HepG2 (cell line): ENCODE measurements around the gene OGFR. TPM values are rescaled to one million over a fixed set of nuclear protein-coding genes. Genes with fewer than 3 reads are reported as not detected.

Experiments used
- ATF3 ChIP-seq: sonication (generic); formaldehyde crosslinking; IDR thresholded peaks from 2 replicates; pipeline ENCODE4 v1.4.0; 2020; ENCODE audit warnings: missing genetic modification reagents
- FUBP1 ChIP-seq: sonication (generic); formaldehyde crosslinking; IDR thresholded peaks from 2 replicates; pipeline ENCODE4 v1.5.1; 2020; ENCODE audit warnings: missing genetic modification reagents, mild to moderate bottlenecking, borderline replicate concordance
- NFIC ChIP-seq: IDR thresholded peaks from 2 replicates; pipeline ENCODE4 v1.6.1; 2012; ENCODE audit warnings: mild to moderate bottlenecking, low read length, inconsistent platforms
- NFYB ChIP-seq: sonication (generic); formaldehyde crosslinking; IDR thresholded peaks from 2 replicates; pipeline ENCODE4 v1.4.0; 2020; ENCODE audit warnings: missing genetic modification reagents
- PCBP2 ChIP-seq: fragments of 200-400 bp; formaldehyde crosslinking; optimal IDR thresholded peaks from 2 replicates; pipeline ENCODE3; 2018; ENCODE audit warnings: low read length, low read depth; ENCODE audit not compliant: poor library complexity, severe bottlenecking
- PRMT3 ChIP-seq: sonication (generic); formaldehyde crosslinking; IDR thresholded peaks from 2 replicates; pipeline ENCODE4 v1.8.1; 2022; ENCODE audit warnings: low read depth, mild to moderate bottlenecking, moderate library complexity, missing genetic modification reagents, borderline replicate concordance
- RAD51 ChIP-seq: fragments of 450-650 bp; IDR thresholded peaks from 2 replicates; pipeline ENCODE4 v1.6.1; 2016; ENCODE audit warnings: borderline replicate concordance
- SALL1 ChIP-seq: sonication (generic); formaldehyde crosslinking; IDR thresholded peaks from 2 replicates; pipeline ENCODE4 v1.8.0; 2022; ENCODE audit warnings: mild to moderate bottlenecking, missing genetic modification reagents
- ZBTB44 ChIP-seq: sonication (generic); formaldehyde crosslinking; IDR thresholded peaks from 2 replicates; pipeline ENCODE4 v1.4.0; 2020; ENCODE audit warnings: missing genetic modification reagents
- ZFY ChIP-seq: sonication (generic); formaldehyde crosslinking; IDR thresholded peaks from 2 replicates; pipeline ENCODE4 v1.4.0; 2020; ENCODE audit warnings: missing genetic modification reagents
- ZNF337 ChIP-seq: sonication (generic); formaldehyde crosslinking; IDR thresholded peaks from 2 replicates; pipeline ENCODE4 v1.5.1; 2020; ENCODE audit warnings: missing genetic modification reagents, low read depth, mild to moderate bottlenecking, borderline replicate concordance
- ZNF350 ChIP-seq: sonication (generic); formaldehyde crosslinking; IDR thresholded peaks from 2 replicates; pipeline ENCODE4 v1.4.0; 2020; ENCODE audit warnings: mild to moderate bottlenecking, low read depth, missing genetic modification reagents, borderline replicate concordance
- ZNF367 ChIP-seq: sonication (generic); formaldehyde crosslinking; IDR thresholded peaks from 2 replicates; pipeline ENCODE4 v1.4.0; 2020; ENCODE audit warnings: missing genetic modification reagents, borderline replicate concordance
- ZNF567 ChIP-seq: sonication (generic); formaldehyde crosslinking; IDR thresholded peaks from 2 replicates; pipeline ENCODE4 v1.8.1; 2023; ENCODE audit warnings: mild to moderate bottlenecking, missing genetic modification reagents, borderline replicate concordance
- ZNF660 ChIP-seq: sonication (generic); formaldehyde crosslinking; IDR thresholded peaks from 2 replicates; pipeline ENCODE4 v1.5.1; 2020; ENCODE audit warnings: mild to moderate bottlenecking, low read depth, missing genetic modification reagents, borderline replicate concordance
- polyA plus RNA-seq, 8 experiments: library from polyadenylated mRNA; depleted of rRNA in 3 of 8; stranded (reverse) in 7 of 8; unstranded in 1 of 8; fragments of >200 nt; fragmentation: Illumina TruSeq in 4 of 8; extraction: Trizol in 4 of 8; gene quantifications; 2 replicates each; pipeline versions ENCODE4 v1.2.1 to v1.2.3, GENCODE V29; 2011 to 2016; ENCODE audit warnings: low read depth in 4 of 8, missing spikeins in 1 of 8, mixed read lengths in 1 of 8; ENCODE audit not compliant: insufficient read depth in 1 of 8
- total RNA-seq, 5 experiments: library from RNA; depleted of rRNA; stranded (reverse); fragments of >200 nt; fragmentation: Illumina TruSeq; extraction: Trizol; gene quantifications; 2 replicates each; pipeline ENCODE4 v1.2.3, GENCODE V29; 2016; ENCODE audit warnings: low read depth in 1 of 5
- TF ChIP-seq, protein P1 (sequence below): sonication (generic); formaldehyde crosslinking; IDR thresholded peaks from 2 replicates; pipeline ENCODE4 v1.4.0; 2020; ENCODE audit warnings: missing genetic modification reagents
- TF ChIP-seq, protein P2 (sequence below): sonication (generic); formaldehyde crosslinking; IDR thresholded peaks from 2 replicates; pipeline ENCODE4 v1.8.1; 2022; ENCODE audit warnings: low read depth, mild to moderate bottlenecking, missing genetic modification reagents
- TF ChIP-seq, protein P3 (sequence below): sonication (generic); formaldehyde crosslinking; IDR thresholded peaks from 2 replicates; pipeline ENCODE4 v1.5.0; 2020; ENCODE audit warnings: mild to moderate bottlenecking, missing genetic modification reagents

Gene OGFR
- total and polyA plus RNA-seq, 2 of the 13 experiments (the other 11 are each of a cell fraction or from before 2014, with no cell fraction given), result 47.7 to 81.8 TPM

DNA sequence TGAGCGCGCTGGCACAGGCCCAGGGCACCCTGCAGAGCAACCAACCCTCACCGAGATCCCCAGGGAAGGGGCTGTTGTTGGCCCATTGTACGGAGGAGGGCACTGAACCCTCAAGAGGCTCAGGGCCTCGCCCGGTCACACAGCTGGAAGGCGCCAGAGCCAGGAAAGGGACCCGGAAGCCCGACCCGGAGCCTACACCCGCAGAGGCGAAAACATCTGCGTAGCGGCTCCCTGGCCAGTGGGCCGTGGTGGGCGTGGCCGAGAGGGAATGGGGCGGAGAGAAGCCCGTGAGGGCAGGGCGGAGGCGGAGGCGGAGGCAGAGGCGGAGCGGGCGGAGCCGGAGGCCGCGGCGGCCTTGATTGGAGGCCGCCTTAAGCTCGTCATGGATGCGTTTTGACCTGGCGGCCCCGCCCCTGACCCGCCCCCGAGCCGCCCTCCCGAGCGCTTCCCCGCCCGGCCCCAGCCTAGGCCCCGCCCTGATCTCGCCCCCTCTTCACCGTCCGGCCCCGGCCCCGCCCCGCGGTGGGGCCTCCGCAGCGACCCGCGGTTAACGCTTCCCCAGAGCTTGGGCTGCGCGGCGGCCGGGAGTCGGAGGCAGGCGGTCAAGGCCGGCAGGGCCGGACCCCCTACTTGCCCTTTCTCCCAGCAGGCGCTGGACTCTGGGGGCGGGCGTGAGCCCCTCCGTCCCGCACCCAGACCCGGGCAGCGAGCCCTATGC lies 10.5 kb upstream of the OGFR start (continued):
- TF ChIP-seq, protein P1, sequence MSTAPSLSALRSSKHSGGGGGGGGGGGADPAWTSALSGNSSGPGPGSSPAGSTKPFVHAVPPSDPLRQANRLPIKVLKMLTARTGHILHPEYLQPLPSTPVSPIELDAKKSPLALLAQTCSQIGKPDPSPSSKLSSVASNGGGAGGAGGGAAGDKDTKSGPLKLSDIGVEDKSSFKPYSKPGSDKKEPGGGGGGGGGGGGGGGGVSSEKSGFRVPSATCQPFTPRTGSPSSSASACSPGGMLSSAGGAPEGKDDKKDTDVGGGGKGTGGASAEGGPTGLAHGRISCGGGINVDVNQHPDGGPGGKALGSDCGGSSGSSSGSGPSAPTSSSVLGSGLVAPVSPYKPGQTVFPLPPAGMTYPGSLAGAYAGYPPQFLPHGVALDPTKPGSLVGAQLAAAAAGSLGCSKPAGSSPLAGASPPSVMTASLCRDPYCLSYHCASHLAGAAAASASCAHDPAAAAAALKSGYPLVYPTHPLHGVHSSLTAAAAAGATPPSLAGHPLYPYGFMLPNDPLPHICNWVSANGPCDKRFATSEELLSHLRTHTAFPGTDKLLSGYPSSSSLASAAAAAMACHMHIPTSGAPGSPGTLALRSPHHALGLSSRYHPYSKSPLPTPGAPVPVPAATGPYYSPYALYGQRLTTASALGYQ (CRISPR knock-in tag), result no peak
- TF ChIP-seq PRMT3 (CRISPR knock-in tag) (no peak), ZNF350 (CRISPR knock-in tag) (peak; percentile 50), ZBTB44 (CRISPR knock-in tag) (no peak), ZNF367 (CRISPR knock-in tag) (no peak), RAD51 (no peak), FUBP1 (CRISPR knock-in tag) (no peak), NFIC (no peak), PCBP2 (no peak), ZFY (CRISPR knock-in tag) (peak; percentile 91), ZNF567 (0 out of 2 replicates have a peak, but pooled peaks have one; percentile 43), SALL1 (peak; percentile 47), ZNF337 (peak; percentile 2; the same call in 1 of the 2 replicates), ATF3 (no peak), ZNF660 (no peak), NFYB (CRISPR knock-in tag) (peak; percentile 68)
- TF ChIP-seq, protein P2, sequence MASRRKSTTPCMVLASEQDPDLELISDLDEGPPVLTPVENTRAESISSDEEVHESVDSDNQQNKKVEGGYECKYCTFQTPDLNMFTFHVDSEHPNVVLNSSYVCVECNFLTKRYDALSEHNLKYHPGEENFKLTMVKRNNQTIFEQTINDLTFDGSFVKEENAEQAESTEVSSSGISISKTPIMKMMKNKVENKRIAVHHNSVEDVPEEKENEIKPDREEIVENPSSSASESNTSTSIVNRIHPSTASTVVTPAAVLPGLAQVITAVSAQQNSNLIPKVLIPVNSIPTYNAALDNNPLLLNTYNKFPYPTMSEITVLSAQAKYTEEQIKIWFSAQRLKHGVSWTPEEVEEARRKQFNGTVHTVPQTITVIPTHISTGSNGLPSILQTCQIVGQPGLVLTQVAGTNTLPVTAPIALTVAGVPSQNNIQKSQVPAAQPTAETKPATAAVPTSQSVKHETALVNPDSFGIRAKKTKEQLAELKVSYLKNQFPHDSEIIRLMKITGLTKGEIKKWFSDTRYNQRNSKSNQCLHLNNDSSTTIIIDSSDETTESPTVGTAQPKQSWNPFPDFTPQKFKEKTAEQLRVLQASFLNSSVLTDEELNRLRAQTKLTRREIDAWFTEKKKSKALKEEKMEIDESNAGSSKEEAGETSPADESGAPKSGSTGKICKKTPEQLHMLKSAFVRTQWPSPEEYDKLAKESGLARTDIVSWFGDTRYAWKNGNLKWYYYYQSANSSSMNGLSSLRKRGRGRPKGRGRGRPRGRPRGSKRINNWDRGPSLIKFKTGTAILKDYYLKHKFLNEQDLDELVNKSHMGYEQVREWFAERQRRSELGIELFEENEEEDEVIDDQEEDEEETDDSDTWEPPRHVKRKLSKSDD (CRISPR knock-in tag), result no peak
- TF ChIP-seq, protein P3, sequence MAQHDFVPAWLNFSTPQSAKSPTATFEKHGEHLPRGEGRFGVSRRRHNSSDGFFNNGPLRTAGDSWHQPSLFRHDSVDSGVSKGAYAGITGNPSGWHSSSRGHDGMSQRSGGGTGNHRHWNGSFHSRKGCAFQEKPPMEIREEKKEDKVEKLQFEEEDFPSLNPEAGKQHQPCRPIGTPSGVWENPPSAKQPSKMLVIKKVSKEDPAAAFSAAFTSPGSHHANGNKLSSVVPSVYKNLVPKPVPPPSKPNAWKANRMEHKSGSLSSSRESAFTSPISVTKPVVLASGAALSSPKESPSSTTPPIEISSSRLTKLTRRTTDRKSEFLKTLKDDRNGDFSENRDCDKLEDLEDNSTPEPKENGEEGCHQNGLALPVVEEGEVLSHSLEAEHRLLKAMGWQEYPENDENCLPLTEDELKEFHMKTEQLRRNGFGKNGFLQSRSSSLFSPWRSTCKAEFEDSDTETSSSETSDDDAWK (CRISPR knock-in tag), result no peak
